Epithelial cell of proximal tubule (primary cell): ENCODE data around the gene ZNF746. TPM values are rescaled to one million over a fixed set of nuclear protein-coding genes. Genes with fewer than 3 reads are reported as not detected.

ENCODE experiments used
- DNase-seq: peaks from one replicate; pipeline ENCODE4 v3.0.0-alpha.2; 2011; ENCODE audit warnings: low read depth
- H3K4me3 ChIP-seq: 2 replicates; pipeline ENCODE4 v1.5.1; 2011; ENCODE audit warnings: low read depth, mild to moderate bottlenecking, low read length
- CTCF ChIP-seq: conservative IDR thresholded peaks from 2 replicates; pipeline ENCODE4 v1.5.1; 2012; ENCODE audit warnings: low read depth, mild to moderate bottlenecking, low read length
- total RNA-seq: library from RNA; depleted of rRNA; stranded (reverse); fragments of >200 nt; gene quantifications from 2 replicates; pipeline ENCODE4 v1.2.3, GENCODE V29; 2015

Gene ZNF746
- total RNA-seq, 1 donor from 2014 or later: 18.5 TPM

- DNase-seq: no peak
- no peak overlapping the region for H3K4me3 ChIP-seq
- TF ChIP-seq CTCF: no peak
Measured at GRCh38 chr7:149427893-149428292, 69.7 kb downstream of the ZNF746 start.

- no peak for DNase-seq
- no peak for TF ChIP-seq CTCF
Measured at GRCh38 chr7:149427096-149427680, 70.4 kb downstream of the ZNF746 start.

GRCh38 chr7:149423449-149424110 lies 74.0 kb downstream of the ZNF746 start:
- no peak overlapping the region for H3K4me3 ChIP-seq
- no peak for TF ChIP-seq CTCF
- DNase-seq: no peak

More at GRCh38 chr7:149427096-149427680, 70.4 kb downstream of the ZNF746 start:
- no peak overlapping the region for H3K4me3 ChIP-seq

- no peak for DNase-seq
- peak overlapping the region; percentile 37 for H3K4me3 ChIP-seq
- no peak for TF ChIP-seq CTCF
Measured at GRCh38 chr7:149422914-149423301, 74.7 kb downstream of the ZNF746 start.

Other genes starting within 250 kb of the ZNF746 start
- 4.8 and 5.4 TPM in 2 replicates for gene ZNF783, start 235.6 kb downstream of the ZNF746 start, total RNA-seq
- 9.1 and 11.3 TPM in 2 replicates for gene ZNF777, start 36.7 kb downstream of the ZNF746 start, total RNA-seq